Activated CD8-positive, alpha-beta T cell treated with anti-CD3 and anti-CD28 coated beads for 36 hours (primary cell): Measurements from ENCODE around the gene SETMAR. TPM values are rescaled to one million over a fixed set of nuclear protein-coding genes. Genes with fewer than 3 reads are reported as not detected.
"Not testable (repeated sequence)": the region's sequence is repeated elsewhere in the genome, so short reads cannot be mapped to it uniquely, and the experiment has no call there.

Experiments used
- ATAC-seq: fragments of 200-7000 bp; cut with Tn5 transposase; one replicate; pipeline ENCODE4 v1.10.0; 2021; ENCODE audit warnings: mild to moderate bottlenecking, moderate library complexity
- CTCF ChIA-PET: fragments of 350-600 bp; sonication (Branson Sonifier 250); formaldehyde crosslinking; loops from one replicate; lab custom pipeline; 2021; ENCODE audit warnings: antibody characterized with exemption; lab: Charles Lee
- POLR2A ChIA-PET: fragments of 350-600 bp; sonication (Branson Sonifier 250); formaldehyde crosslinking; loops from one replicate; lab custom pipeline; 2021; ENCODE audit warnings: antibody characterized with exemption; lab: Charles Lee
- DNase-seq: peaks from one replicate; pipeline ENCODE4 v3.0.0-alpha.2; 2020
- H3K27ac Mint-ChIP-seq: one replicate; pipeline ENCODE4 v1.8.0; 2021; ENCODE audit warnings: mild to moderate bottlenecking, mixed read lengths
- H3K27me3 Mint-ChIP-seq: one replicate; pipeline ENCODE4 v1.8.0; 2021; ENCODE audit warnings: mixed read lengths
- H3K36me3 Mint-ChIP-seq: one replicate; pipeline ENCODE4 v1.8.0; 2021; ENCODE audit warnings: low read depth, mixed read lengths
- H3K4me1 Mint-ChIP-seq: one replicate; pipeline ENCODE4 v1.8.0; 2021; ENCODE audit warnings: low read depth, mixed read lengths
- H3K4me3 Mint-ChIP-seq: one replicate; pipeline ENCODE4 v1.8.0; 2021; ENCODE audit warnings: mild to moderate bottlenecking, moderate library complexity, mixed read lengths
- H3K9me3 Mint-ChIP-seq: one replicate; pipeline ENCODE4 v1.8.0; 2021; ENCODE audit warnings: mixed read lengths
- intact Hi-C: fragments of 100-400 bp; cut with micrococcal nuclease; formaldehyde crosslinking; loops from one replicate; pipeline ENCODE4 v1.10.0; 2022
- total RNA-seq, 2 experiments: library from RNA; stranded (reverse); gene quantifications; one replicate each; pipeline ENCODE4 v1.2.3, GENCODE V29; 2021
- TF ChIP-seq, protein P1 (sequence below): fragments of 200-600 bp; IDR thresholded peaks from one replicate; pipeline ENCODE4 v1.8.0; 2022; ENCODE audit warnings: antibody characterized with exemption, mild to moderate bottlenecking

The SETMAR gene
- total RNA-seq, 2 experiments from 2014 or later, result 13.6 to 14.6 TPM

DNA sequence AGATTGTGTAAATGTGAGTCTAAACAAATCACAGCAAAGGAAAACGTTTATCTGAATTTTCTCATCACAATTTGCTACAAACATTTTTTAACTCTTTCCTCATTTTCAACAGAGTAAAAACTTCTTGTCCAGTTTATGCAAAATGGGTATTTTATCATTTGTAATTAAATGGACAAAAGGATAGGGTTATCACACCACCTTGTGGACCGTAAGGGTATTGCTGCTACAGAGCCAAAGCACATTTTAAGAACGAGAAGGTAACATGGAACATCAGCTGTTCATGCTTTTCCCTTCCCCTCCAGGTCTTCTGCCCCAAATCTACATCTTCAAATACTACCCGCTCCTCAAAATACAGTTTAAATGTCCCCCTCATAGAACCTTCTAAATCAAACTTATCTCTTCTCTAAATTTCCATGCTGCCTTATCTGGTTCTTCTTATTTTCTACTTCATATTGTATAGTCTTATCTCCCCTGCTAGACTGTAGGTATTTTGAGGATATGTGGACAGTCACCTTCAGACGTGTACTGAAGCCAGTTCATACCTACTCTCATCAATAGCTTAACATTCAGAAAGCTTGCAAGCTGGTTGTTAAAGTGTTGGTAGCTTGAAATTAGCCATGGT lies 12.8 kb upstream of the SETMAR start:
- intact Hi-C loops, result loop anchor here (5.0 kb wide), 1 partner anchor 1093 kb away; no protein-coding TSS in a partner anchor
- DNase-seq, result peak; percentile 63
- Mint-ChIP-seq H3K27ac (no peak overlapping the region), H3K4me1 (peaks cover 13% of the 10 kb centered on the region), H3K9me3 (no peaks in the 10 kb centered on the region), H3K4me3 (no peak overlapping the region), H3K36me3 (no peaks in the 10 kb centered on the region), H3K27me3 (no peaks in the 10 kb centered on the region)
- CTCF ChIA-PET, result interaction anchor here (0.5 to 5.9 kb wide), 12 partner anchors 9 to 1094 kb away, joined by 3 to 26 read pairs (median 5); no protein-coding TSS in a partner anchor
- peak; percentile 88 for ATAC-seq
- TF ChIP-seq, protein P1, sequence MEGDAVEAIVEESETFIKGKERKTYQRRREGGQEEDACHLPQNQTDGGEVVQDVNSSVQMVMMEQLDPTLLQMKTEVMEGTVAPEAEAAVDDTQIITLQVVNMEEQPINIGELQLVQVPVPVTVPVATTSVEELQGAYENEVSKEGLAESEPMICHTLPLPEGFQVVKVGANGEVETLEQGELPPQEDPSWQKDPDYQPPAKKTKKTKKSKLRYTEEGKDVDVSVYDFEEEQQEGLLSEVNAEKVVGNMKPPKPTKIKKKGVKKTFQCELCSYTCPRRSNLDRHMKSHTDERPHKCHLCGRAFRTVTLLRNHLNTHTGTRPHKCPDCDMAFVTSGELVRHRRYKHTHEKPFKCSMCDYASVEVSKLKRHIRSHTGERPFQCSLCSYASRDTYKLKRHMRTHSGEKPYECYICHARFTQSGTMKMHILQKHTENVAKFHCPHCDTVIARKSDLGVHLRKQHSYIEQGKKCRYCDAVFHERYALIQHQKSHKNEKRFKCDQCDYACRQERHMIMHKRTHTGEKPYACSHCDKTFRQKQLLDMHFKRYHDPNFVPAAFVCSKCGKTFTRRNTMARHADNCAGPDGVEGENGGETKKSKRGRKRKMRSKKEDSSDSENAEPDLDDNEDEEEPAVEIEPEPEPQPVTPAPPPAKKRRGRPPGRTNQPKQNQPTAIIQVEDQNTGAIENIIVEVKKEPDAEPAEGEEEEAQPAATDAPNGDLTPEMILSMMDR, result peak; percentile 94
- POLR2A ChIA-PET, result no interaction called here

DNA sequence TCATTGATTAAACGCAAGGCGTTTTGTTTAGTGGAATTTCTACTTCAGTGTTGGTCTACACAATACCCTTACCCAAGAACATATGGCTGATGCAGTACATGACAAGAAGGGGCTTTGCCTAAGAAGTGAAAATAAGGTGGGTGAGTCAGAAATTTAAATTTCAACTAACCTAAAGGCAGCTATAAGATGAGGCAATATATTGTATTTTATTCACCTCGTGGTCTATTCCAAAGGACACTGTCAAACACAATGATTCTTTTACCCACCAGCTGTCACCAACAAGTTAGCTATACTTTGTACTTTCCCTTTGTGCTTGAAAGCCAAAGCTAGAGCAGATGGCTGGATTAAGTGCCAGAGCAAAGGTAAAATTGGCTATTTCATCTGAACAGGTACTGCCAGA lies 10.9 kb upstream of the SETMAR start:
- POLR2A ChIA-PET, result interaction anchor here (0.6 kb wide), 1 partner anchor 1096 kb away, joined by 3 read pairs; no protein-coding TSS in a partner anchor
- ATAC-seq, result peak; percentile 64
- H3K4me3 Mint-ChIP-seq, result no peak overlapping the region
- intact Hi-C loops, result loop anchor here (5.0 kb wide), 1 partner anchor 1095 kb away; no protein-coding TSS in a partner anchor
- CTCF ChIA-PET, result interaction anchor here (1.4 to 1.9 kb wide), 3 partner anchors 22 to 1091 kb away, joined by 4 to 14 read pairs (median 5); no protein-coding TSS in a partner anchor
- H3K9me3 Mint-ChIP-seq, result no peaks in the 10 kb centered on the region
- H3K27me3 Mint-ChIP-seq, result no peaks in the 10 kb centered on the region
- no peak overlapping the region for H3K27ac Mint-ChIP-seq
- no peak for DNase-seq
- H3K36me3 Mint-ChIP-seq, result no peaks in the 10 kb centered on the region
- H3K4me1 Mint-ChIP-seq, result peaks cover 13% of the 10 kb centered on the region
- TF ChIP-seq, protein P1, result no peak

- POLR2A ChIA-PET, result interaction anchor here (0.6 kb wide), 1 partner anchor 589 kb away, joined by 3 read pairs; no protein-coding TSS in a partner anchor
- no peaks in the 10 kb centered on the region for H3K36me3 Mint-ChIP-seq
- TF ChIP-seq, protein P1, result no peak
- intact Hi-C loops, result loop anchor here (5.0 kb wide), 1 partner anchor 1097 kb away; no protein-coding TSS in a partner anchor
- H3K27ac Mint-ChIP-seq, result no peak overlapping the region
- DNase-seq (no peak), ATAC-seq (no peak)
- H3K9me3 Mint-ChIP-seq, result no peaks in the 10 kb centered on the region
- H3K27me3 Mint-ChIP-seq, result no peaks in the 10 kb centered on the region
- no peak overlapping the region for H3K4me3 Mint-ChIP-seq
- peaks cover 13% of the 10 kb centered on the region for H3K4me1 Mint-ChIP-seq
- CTCF ChIA-PET, result no interaction called here
These were observed 8.4 kb upstream of the SETMAR start for GRCh38 chr3:4294616-4295327.

DNA sequence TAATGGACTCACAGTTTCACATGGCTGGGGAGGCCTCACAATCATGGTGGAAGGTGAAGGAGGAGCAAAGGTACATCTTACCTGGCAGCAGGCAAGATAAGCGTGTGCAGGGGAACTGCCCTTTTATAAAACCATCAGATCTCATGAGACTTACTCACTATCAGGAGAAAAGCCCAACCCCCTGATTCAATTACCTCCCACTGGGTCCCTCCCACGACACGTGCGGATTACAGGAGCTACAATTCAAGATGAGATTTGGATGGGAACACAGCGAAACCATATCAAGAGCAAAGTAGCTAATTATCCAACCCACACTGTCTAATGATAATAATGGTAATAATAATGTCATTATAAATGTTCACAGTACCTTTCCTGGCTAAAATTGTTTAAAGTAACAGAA lies 6.7 kb upstream of the SETMAR start:
- DNase-seq, H3K9me3 Mint-ChIP-seq, ATAC-seq, H3K27me3 Mint-ChIP-seq, H3K36me3 Mint-ChIP-seq, intact Hi-C loops, H3K27ac Mint-ChIP-seq, H3K4me3 Mint-ChIP-seq: not testable (repeated sequence)
- H3K4me1 Mint-ChIP-seq, result peaks cover 14% of the 10 kb centered on the region
- ChIA-PET POLR2A (interaction anchor here (0.7 kb wide), 1 partner anchor 35 kb away, joined by 3 read pairs; no protein-coding TSS in a partner anchor), CTCF (interaction anchor here (1.4 kb wide), 1 partner anchor 9 kb away, joined by 6 read pairs; no protein-coding TSS in a partner anchor)

DNA sequence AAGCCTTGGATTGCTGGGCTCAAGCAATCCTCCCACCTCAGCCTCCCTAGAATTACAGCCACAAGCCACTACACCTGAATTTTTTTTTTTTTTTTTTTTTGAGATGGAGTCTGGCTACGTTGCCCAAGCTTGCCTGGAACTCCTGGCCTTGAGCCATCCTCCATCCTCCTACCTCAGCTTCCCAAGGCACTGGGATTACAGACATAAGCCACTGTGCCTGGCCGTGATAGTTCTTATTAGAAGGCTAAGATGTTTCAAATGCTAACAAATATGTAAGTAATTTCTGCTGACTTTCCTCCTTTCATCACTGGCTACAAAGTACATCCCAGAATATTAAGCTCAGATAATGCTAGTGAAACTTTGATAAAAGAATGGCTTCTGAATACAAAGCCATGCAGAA lies 5.7 kb upstream of the SETMAR start:
- no peaks in the 10 kb centered on the region for H3K36me3 Mint-ChIP-seq
- ATAC-seq (no peak), DNase-seq (no peak)
- TF ChIP-seq, protein P1, result no peak
- no peaks in the 10 kb centered on the region for H3K27me3 Mint-ChIP-seq
- ChIA-PET CTCF (interaction anchor here (0.7 to 1.0 kb wide), 2 partner anchors 8 to 25 kb away, joined by 3 to 4 read pairs; no protein-coding TSS in a partner anchor), POLR2A (interaction anchor here (0.9 kb wide), 1 partner anchor 1009 kb away, joined by 3 read pairs; no protein-coding TSS in a partner anchor)
- H3K9me3 Mint-ChIP-seq, result no peaks in the 10 kb centered on the region
- no peak overlapping the region for H3K27ac Mint-ChIP-seq
- intact Hi-C loops, result no loop called here
- H3K4me1 Mint-ChIP-seq, result peaks cover 10% of the 10 kb centered on the region
- no peak overlapping the region for H3K4me3 Mint-ChIP-seq
